Colonic mucosa (tissue), 4 donors: Measurements from ENCODE around the gene SULT1B1. TPM values are rescaled to one million over a fixed set of nuclear protein-coding genes. Genes with fewer than 3 reads are reported as not detected.

Experiments used
- DNase-seq: peaks from one replicate; pipeline ENCODE4 v3.0.0-alpha.2; 2020
- H3K27ac ChIP-seq: fragments of 200-600 bp; one replicate; pipeline ENCODE4 v1.8.0; 2021
- H3K27me3 ChIP-seq: fragments of 200-600 bp; one replicate; pipeline ENCODE4 v1.8.0; 2021
- H3K36me3 ChIP-seq: fragments of 200-600 bp; one replicate; pipeline ENCODE4 v1.8.0; 2021
- H3K4me1 ChIP-seq: fragments of 200-600 bp; one replicate; pipeline ENCODE4 v1.8.0; 2021; ENCODE audit warnings: mild to moderate bottlenecking
- H3K4me3 ChIP-seq: fragments of 200-600 bp; one replicate; pipeline ENCODE4 v1.8.0; 2021
- H3K9ac ChIP-seq, 2 donors: one replicate each; pipeline ENCODE4 v1.7.0; 2013; ENCODE audit warnings: control low read depth in 2 of 2, low read depth in 2 of 2, low read length in 2 of 2
- H3K9me3 ChIP-seq: fragments of 200-600 bp; one replicate; pipeline ENCODE4 v1.8.0; 2021
- CTCF ChIP-seq: fragments of 200-600 bp; IDR thresholded peaks from one replicate; pipeline ENCODE4 v1.8.0; 2022; ENCODE audit warnings: antibody characterized with exemption, mild to moderate bottlenecking
- intact Hi-C: fragments of 100-400 bp; cut with DNase I; formaldehyde crosslinking; loops from one replicate; pipeline ENCODE4 v1.14.1; 2022
- total RNA-seq, 2 donors: library from RNA; stranded (reverse); fragmentation: NEBNext Ultra II Directional in 1 of 2; extraction: Animal tissue kit (Norgen Biotek cat#: 25700) in 1 of 2; gene quantifications; one replicate each; pipeline ENCODE4 v1.2.1, GENCODE V29; 2021
- donor health status: healthy.
- donor health status: DM: no; HTN: no; CAD: no.
- donor health status: DM: no; HTN: no; CAD: no.

SULT1B1 gene
- total RNA-seq, 2 donors from 2014 or later, result 129 to 323 TPM

- no peaks in the 10 kb centered on the region for H3K36me3 ChIP-seq
- no peak overlapping the region for H3K9ac ChIP-seq
- intact Hi-C loops, result no loop called here
- no peaks in the 10 kb centered on the region for H3K9me3 ChIP-seq
- DNase-seq, result no peak
- H3K4me1 ChIP-seq, result no peaks in the 10 kb centered on the region
- no peak for TF ChIP-seq CTCF
- H3K4me3 ChIP-seq, result no peak overlapping the region
- no peaks in the 10 kb centered on the region for H3K27me3 ChIP-seq
- H3K27ac ChIP-seq, result no peak overlapping the region
Measured at GRCh38 chr4:69785211-69785831, 24.9 kb upstream of the SULT1B1 start.

- H3K9ac ChIP-seq, result no peak overlapping the region
- no peak for TF ChIP-seq CTCF
- no peak overlapping the region for H3K27ac ChIP-seq
- no peak for DNase-seq
- no peak overlapping the region for H3K4me3 ChIP-seq
- no peaks in the 10 kb centered on the region for H3K27me3 ChIP-seq
- H3K9me3 ChIP-seq, result no peaks in the 10 kb centered on the region
- intact Hi-C loops, result no loop called here
- no peaks in the 10 kb centered on the region for H3K36me3 ChIP-seq
- H3K4me1 ChIP-seq, result no peaks in the 10 kb centered on the region
Measured at GRCh38 chr4:69782651-69783310, 22.4 kb upstream of the SULT1B1 start.

GRCh38 chr4:69781458-69782418 is 21.3 kb upstream of the SULT1B1 start:
- intact Hi-C loops, result no loop called here
- H3K4me3 ChIP-seq, result no peak overlapping the region
- TF ChIP-seq CTCF, result no peak
- no peaks in the 10 kb centered on the region for H3K4me1 ChIP-seq
- no peaks in the 10 kb centered on the region for H3K36me3 ChIP-seq
- no peaks in the 10 kb centered on the region for H3K27me3 ChIP-seq
- no peak for DNase-seq
- no peaks in the 10 kb centered on the region for H3K9me3 ChIP-seq
- no peak overlapping the region for H3K9ac ChIP-seq
- H3K27ac ChIP-seq, result no peak overlapping the region

- no peak for DNase-seq
- H3K27me3 ChIP-seq, result no peaks in the 10 kb centered on the region
- H3K27ac ChIP-seq, result no peak overlapping the region
- no peak for TF ChIP-seq CTCF
- intact Hi-C loops, result no loop called here
- no peak overlapping the region for H3K9ac ChIP-seq
- H3K4me1 ChIP-seq, result peaks cover 6% of the 10 kb centered on the region
- no peaks in the 10 kb centered on the region for H3K9me3 ChIP-seq
- H3K36me3 ChIP-seq, result no peaks in the 10 kb centered on the region
- no peak overlapping the region for H3K4me3 ChIP-seq
Measured at GRCh38 chr4:69780141-69780540, 19.7 kb upstream of the SULT1B1 start.

GRCh38 chr4:69776696-69777095 is 16.3 kb upstream of the SULT1B1 start:
- H3K36me3 ChIP-seq, result no peaks in the 10 kb centered on the region
- no peaks in the 10 kb centered on the region for H3K9me3 ChIP-seq
- H3K27ac ChIP-seq, result no peak overlapping the region
- no peak overlapping the region for H3K4me3 ChIP-seq
- intact Hi-C loops, result no loop called here
- DNase-seq, result no peak
- no peaks in the 10 kb centered on the region for H3K27me3 ChIP-seq
- TF ChIP-seq CTCF, result no peak
- H3K4me1 ChIP-seq, result peaks cover 6% of the 10 kb centered on the region
- H3K9ac ChIP-seq, result no peak overlapping the region
